ENCODE results near the gene ACBD6. TPM values are rescaled to one million over a fixed set of nuclear protein-coding genes. Genes with fewer than 3 reads are reported as not detected.

The ACBD6 gene
- total RNA-seq, 1 donor from 2014 or later, result 57.1 TPM

GRCh38 chr1:180527101-180527669 lies 24.8 kb upstream of the ACBD6 start:
- DNase-seq (ENCODE audit: low spot score in 2 of 2) (no peak), FAIRE-seq (no peak)

GRCh38 chr1:180525715-180526039 lies 23.3 kb upstream of the ACBD6 start:
- no peak for FAIRE-seq
- DNase-seq (ENCODE audit: low spot score in 2 of 2), result no peak

- DNase-seq (ENCODE audit: low spot score in 2 of 2) (no peak), FAIRE-seq (no peak)
Measured at GRCh38 chr1:180524915-180525714, 22.7 kb upstream of the ACBD6 start.

GRCh38 chr1:180524160-180524914 lies 22.0 kb upstream of the ACBD6 start:
- no peak for DNase-seq (ENCODE audit: low spot score in 2 of 2)
- no peak for FAIRE-seq

GRCh38 chr1:180522213-180522515 lies 19.8 kb upstream of the ACBD6 start:
- DNase-seq (ENCODE audit: low spot score in 2 of 2), result no peak
- FAIRE-seq, result no peak

GRCh38 chr1:180521474-180522212 lies 19.3 kb upstream of the ACBD6 start:
- no peak for FAIRE-seq

GRCh38 chr1:180519846-180520245 lies 17.5 kb upstream of the ACBD6 start:
- DNase-seq (ENCODE audit: low spot score in 2 of 2) (no peak), FAIRE-seq (no peak)

More at GRCh38 chr1:180521474-180522212, 19.3 kb upstream of the ACBD6 start:
- no peak for DNase-seq (ENCODE audit: low spot score in 2 of 2)

- FAIRE-seq, result peak; percentile 92
- DNase-seq (ENCODE audit: low spot score in 2 of 2), result peak; percentile 63 to 76
Measured at GRCh38 chr1:180515857-180516388, 13.5 kb upstream of the ACBD6 start.

GRCh38 chr1:180515364-180515763 lies 13.0 kb upstream of the ACBD6 start:
- DNase-seq (ENCODE audit: low spot score in 2 of 2) (no peak), FAIRE-seq (no peak)

GRCh38 chr1:180513531-180513930 lies 11.2 kb upstream of the ACBD6 start:
- no peak for DNase-seq (ENCODE audit: low spot score in 2 of 2)
- no peak for FAIRE-seq

GRCh38 chr1:180510882-180511281 lies 8.5 kb upstream of the ACBD6 start:
- DNase-seq (ENCODE audit: low spot score in 2 of 2), result no peak

GRCh38 chr1:180508725-180509097 lies 6.3 kb upstream of the ACBD6 start:
- DNase-seq (ENCODE audit: low spot score in 2 of 2) (no peak), FAIRE-seq (no peak)

More at GRCh38 chr1:180510882-180511281, 8.5 kb upstream of the ACBD6 start:
- no peak for FAIRE-seq

GRCh38 chr1:180507795-180508724 lies 5.7 kb upstream of the ACBD6 start:
- no peak for DNase-seq (ENCODE audit: low spot score in 2 of 2)
- FAIRE-seq, result no peak

- DNase-seq (ENCODE audit: low spot score in 2 of 2), result no peak
Measured at GRCh38 chr1:180505732-180506335, 3.5 kb upstream of the ACBD6 start.

GRCh38 chr1:180504186-180504585 lies 1.8 kb upstream of the ACBD6 start:
- DNase-seq (ENCODE audit: low spot score in 2 of 2) (no peak), FAIRE-seq (no peak)

More at GRCh38 chr1:180505732-180506335, 3.5 kb upstream of the ACBD6 start:
- no peak for FAIRE-seq

- FAIRE-seq, result no peak
- peak; percentile 12 to 43 for DNase-seq (ENCODE audit: low spot score in 2 of 2)
Measured at GRCh38 chr1:180503280-180503862, 994 bp upstream of the ACBD6 start.

- DNase-seq (ENCODE audit: low spot score in 2 of 2) (no peak), FAIRE-seq (no peak)
Measured at GRCh38 chr1:180501865-180502360, 464 bp downstream of the ACBD6 start.

- DNase-seq (ENCODE audit: low spot score in 2 of 2) (no peak), FAIRE-seq (no peak)
Measured at GRCh38 chr1:180500689-180501088, 1.7 kb downstream of the ACBD6 start.

- DNase-seq (ENCODE audit: low spot score in 2 of 2) (no peak), FAIRE-seq (no peak)
Measured at GRCh38 chr1:180498594-180498993, 3.8 kb downstream of the ACBD6 start.
